HG03066 (cell line): ENCODE data around the gene NLGN4X.
"Not testable (repeated sequence)": the region's sequence is repeated elsewhere in the genome, so short reads cannot be mapped to it uniquely, and the experiment has no call there.

ENCODE experiments used
- ATAC-seq: cut with Tn5 transposase; IDR thresholded peaks from one replicate; pipeline ENCODE4 v1.9.1; 2021; ENCODE audit warnings: low read depth; ENCODE audit not compliant: unreplicated experiment

The NLGN4X gene

GRCh38 chrX:6019076-6019475 is 209.6 kb downstream of the NLGN4X start:
- no peak for ATAC-seq

DNA sequence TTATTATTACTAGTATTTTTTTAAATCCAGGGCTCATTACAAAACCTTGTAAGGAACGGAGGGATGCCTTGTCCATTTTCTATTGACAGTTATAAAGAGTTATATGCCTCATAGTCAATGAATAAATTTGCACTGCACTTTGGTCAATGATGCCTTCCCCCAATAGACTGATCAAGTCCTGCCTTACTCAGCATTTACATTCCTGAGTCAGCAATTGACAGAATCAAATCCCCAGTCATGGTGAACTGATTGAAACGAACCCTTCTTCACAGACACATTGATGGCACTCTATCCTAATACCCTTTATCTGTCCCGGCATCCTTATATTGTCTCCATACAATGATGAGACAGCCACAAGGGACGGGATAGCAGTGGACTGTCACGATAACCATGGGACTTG is 213.2 kb downstream of the NLGN4X start:
- ATAC-seq = no peak

DNA sequence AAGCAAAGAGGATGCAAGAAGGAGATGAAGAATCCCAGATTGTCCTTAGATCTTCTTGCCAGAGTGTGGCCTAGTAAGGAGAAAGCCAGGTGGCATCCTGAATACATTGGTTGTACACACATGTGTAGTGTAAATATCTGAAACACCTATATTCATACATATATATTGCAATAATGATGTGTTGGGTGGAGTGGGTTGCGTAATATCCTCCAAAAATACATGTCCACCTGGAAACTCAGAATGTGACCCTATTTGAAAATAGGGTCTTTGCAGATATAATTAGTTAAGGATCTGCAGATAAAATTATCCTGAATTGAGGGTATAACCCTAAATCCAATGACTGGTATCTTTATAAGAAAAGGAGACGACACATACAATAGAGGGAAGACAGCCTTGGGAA is 216.3 kb downstream of the NLGN4X start:
- ATAC-seq = no peak

DNA sequence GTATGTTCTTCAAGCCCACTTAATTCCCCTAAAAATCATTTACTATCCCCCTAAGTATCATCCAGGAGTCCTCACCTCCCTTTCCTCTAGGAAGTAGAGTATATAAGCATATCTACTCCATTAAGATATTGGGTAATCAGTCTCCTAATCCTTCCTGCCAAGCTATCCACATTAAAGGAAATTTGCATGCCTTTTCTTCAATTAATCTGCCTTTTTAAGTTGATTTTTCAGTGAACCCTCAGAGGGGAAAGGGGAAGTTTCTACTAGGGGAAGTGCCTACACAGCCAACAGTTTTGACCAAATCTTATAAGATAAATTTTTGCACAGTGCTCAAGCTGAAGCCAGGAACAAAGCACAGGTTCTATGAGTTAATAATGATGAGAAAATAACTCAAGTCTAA is 222.8 kb downstream of the NLGN4X start:
- no peak for ATAC-seq

DNA sequence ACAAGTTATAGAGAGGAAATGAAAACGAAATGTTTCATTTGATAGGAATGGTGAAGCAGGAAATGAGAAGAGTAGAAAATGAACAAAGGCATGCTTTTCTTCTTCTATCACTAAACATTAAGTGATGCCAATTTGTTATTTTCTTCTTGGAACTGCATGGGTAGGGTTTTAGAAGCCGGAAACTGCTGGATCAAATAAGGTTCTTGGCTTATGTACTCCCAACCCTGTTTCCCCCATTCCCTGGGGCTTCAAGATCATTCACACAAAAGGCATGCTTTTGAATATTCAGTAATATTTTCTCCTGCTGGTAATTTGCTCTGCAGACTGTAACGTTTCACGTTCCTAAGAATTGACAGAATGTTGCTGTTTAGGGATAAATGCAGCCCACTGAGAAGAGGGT is 224.1 kb downstream of the NLGN4X start:
- no peak for ATAC-seq

DNA sequence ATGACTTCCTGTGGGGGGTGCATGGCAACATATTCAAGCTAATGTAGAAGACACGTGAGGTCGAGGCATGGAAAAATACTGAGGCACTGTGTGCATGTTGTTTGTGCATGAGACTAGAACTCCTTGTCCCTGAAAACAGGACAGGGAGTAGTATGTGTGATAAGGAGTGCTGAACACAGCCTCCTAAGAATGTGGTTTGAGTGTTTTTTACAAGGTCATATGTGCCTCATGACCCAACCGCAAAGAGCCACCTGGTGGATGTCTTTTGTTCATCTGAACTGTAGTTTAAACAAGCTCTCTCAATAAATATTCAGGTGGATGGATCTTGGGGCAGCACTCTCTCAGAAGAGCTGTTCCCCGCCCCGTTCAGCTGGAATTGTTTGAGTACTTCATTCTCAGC is 226.6 kb downstream of the NLGN4X start:
- no peak for ATAC-seq

- no peak for ATAC-seq
Measured at GRCh38 chrX:5998901-5999300, 229.8 kb downstream of the NLGN4X start.

DNA sequence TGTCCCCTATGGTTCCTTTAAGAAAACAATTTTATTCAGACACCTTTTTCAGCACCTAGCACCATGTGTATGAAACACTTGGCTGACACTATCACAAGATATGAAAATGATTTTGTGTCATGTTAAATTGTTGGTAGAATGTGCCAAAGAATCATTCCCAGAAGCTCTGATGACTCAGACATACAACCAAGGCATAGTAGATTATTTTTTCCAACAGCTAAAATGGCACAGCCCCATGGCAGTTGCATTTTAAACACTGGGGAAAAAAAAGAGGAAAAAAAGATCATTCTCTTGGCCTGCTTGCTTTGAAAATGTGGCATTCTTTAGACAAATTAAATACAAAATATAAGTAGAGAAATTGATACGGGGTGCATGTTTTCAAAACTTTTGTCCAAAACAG is 230.2 kb downstream of the NLGN4X start:
- ATAC-seq = no peak

GRCh38 chrX:5991393-5991792 is 237.3 kb downstream of the NLGN4X start:
- no peak for ATAC-seq

- ATAC-seq = no peak
Measured at GRCh38 chrX:5979338-5979737, 249.3 kb downstream of the NLGN4X start.

DNA sequence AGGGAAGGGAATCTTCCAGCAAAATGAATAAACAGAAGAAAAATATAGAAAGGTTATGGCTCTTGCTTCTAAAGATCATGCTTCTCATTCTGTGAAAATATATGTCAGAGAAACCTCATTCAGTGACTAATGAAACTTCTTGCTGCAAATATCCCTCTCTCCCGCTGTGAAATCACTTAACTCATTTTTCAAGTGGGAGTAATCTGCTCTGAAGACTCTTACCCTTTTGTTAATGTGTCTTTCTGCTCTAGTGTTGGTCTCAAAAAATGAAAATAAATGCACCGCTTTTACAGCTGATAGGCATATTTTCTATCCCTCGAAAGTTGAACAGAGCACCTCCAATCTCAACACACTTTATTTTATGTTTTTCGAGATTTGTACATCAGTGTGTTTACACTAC is 252.3 kb downstream of the NLGN4X start:
- ATAC-seq = no peak

GRCh38 chrX:5971300-5971699 is 257.4 kb downstream of the NLGN4X start:
- ATAC-seq = no peak

GRCh38 chrX:5965406-5965805 is 263.3 kb downstream of the NLGN4X start:
- no peak for ATAC-seq

DNA sequence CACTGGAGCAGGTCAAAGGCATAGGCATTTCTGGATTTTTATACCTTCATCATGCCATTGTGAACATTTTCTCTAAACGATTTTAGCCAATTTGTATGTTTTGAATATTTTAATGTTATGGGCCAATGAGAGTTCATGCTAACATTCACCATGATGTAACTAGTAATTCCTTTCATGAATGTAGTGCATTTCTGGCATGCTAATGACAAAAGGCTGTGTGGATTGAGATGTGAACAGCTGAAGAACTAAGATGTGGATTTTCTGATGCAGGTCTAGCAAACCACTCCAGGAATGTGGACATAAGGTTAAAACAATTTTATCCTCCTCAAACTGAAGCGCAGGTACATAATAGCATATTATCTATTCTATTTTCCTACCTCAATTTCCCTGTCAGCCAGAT is 269.4 kb downstream of the NLGN4X start:
- ATAC-seq = no peak

GRCh38 chrX:5958523-5958922 is 270.1 kb downstream of the NLGN4X start:
- ATAC-seq = no peak

- ATAC-seq = no peak
Measured at GRCh38 chrX:5957506-5957905, 271.2 kb downstream of the NLGN4X start.

DNA sequence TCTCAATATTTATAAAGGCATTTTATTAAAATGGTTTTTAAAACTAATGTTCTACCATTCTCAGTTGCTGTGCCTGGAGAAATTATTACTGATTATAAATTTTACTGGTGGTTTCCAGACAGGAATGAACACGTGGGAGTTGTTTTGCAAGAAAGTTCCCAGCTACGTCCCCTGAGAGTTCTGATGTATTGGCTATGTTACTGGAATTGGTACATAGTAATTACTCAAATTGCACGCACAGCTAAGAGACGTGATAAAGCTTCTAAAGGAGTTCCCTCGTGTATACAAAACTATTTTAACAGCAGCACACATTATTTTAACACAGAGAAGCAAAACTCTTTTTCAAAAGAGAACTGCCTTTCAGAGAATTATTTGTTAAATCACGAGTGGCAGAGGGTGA is 292.2 kb downstream of the NLGN4X start:
- ATAC-seq = no peak

DNA sequence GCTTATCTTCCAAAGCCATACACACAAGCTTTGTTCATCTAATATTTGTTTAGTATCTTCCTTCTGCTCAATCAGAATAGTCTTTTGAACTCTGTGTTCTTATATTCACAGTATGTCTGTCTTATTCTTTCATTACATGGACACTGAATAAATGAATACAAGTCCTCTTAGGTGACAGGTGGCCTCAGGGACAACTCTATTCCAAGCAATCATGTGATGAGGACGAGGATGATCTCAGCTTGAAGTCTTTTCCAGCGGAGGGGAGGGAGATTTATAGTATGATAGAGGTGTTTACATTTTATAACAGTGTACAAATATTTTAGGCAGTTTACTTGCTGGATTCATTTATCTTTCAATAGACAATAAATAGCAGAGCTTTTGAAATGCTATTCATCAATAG is 300.4 kb downstream of the NLGN4X start:
- no peak for ATAC-seq

GRCh38 chrX:5916945-5917344 is 311.7 kb downstream of the NLGN4X start:
- ATAC-seq = no peak

DNA sequence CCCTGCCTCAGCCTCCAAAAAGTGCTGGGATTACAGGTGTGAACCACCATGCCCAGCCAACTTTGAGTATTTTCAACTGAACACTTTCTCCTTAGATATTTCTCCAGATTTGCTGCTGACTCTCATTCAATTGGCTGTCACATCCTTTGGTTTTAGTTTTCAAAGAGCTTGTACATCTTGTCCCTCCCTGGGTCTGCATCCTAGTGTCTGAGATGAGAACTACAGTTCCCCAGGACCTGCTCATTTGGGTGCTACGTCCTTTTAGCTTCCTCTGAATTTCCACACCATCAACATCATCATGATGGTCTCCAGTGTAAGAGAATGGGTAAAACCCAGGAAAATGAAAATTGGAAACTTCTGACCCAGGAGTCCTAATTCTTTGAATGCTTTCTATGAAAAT is 312.9 kb downstream of the NLGN4X start:
- no peak for ATAC-seq

DNA sequence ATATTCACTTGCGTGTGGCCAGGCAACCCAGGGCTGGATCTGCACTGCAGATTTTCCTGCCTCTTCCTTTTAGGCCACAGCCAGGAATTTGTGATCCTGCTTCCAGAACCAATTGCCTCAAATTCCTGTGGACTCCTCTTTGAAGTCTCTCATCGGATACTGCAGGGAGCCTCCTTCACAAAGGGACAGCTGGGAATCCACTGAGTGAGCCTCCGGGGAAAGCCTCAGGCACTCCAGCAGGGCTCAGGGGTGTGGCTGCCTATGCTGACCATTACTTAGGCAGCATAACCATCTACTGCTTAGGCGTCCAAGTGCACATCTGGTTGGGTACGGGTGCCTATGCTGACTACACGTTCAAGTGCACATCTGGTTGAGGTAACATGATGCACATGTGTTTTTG is 321.5 kb downstream of the NLGN4X start:
- no peak for ATAC-seq

DNA sequence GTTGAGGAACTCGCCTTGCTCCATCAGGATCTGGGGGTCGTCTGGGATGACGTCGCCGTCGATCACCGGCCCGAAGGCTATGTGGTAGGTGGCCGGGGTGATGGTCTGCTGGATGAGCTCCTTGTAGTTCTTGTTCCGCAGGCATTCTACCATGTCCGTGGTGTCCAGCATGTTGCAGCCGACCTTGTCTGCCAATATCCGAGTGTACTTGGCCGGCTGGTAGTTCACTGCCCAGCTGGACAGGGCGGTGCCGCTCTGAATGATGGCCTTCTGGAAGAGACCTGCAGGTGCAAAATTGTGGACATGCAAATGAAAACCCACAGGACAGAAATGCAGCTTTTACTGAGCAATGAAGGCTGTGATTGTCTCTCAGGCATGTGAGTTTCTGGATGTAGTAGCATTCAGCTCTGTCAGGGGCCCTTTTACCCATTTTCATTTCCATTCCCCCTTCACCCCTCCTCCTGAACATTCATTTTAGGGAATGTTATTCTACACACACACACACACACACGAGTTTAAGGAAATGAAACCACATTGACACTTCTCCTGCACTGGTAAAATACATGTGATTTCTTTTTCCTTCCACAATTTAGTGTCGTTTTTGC is 325.0 kb downstream of the NLGN4X start:
- not testable (repeated sequence) for ATAC-seq

GRCh38 chrX:5898463-5898862 is 330.2 kb downstream of the NLGN4X start:
- ATAC-seq = no peak
